ENCODE measurements around the gene PTDSS2.
"Not testable (repeated sequence)": the region's sequence is repeated elsewhere in the genome, so short reads cannot be mapped to it uniquely, and the experiment has no call there.

Gene PTDSS2

DNA sequence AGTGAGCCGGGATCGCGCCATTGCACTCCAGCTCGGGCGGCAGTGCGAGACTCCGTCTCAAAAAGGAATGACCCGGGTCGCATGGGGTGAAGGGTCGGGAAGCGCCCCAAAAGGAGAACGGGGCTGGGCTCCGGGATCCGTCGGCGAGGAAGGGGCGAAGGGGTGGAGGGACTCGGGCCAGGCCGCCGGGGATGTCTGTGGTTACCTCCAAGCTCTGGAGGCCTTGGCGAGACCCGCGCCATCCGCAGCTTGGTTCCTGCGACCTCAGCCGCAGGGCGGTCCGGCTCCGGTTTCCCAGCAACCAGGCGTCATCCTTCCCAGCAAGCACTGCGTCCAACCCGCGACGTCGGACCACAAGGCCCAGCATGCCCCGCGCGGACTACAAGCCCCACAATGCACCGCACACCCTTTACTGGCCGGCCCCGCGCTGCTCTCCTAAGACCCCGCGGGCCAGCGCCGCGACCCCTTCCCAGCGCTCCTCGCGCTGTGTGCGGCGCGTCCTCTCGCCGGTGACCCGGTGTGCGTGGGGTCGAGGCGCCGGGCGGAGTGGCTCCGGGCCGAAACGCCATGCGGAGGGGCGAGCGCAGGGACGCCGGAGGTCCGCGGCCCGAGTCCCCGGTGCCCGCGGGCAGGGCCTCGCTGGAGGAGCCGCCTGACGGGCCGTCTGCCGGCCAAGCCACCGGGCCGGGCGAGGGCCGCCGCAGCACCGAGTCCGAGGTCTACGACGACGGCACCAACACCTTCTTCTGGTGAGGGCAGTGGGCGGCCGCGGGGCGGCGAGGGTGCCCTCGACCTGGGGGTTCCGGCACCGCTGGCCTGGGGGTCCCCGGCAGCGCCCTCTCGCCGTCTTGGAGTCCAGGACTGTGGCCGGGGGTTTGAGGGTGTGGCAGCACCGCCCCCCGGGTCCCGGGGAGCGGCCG lies at the start of gene PTDSS2:
TSS of gene PTDSS2 (plus strand) at position 391 of the 920 bp plus-strand sequence. CDS start at position 568, 177 bp downstream.
- H3K79me2 ChIP-seq (ENCODE audit: low read length), result peaks cover 22% of the 10 kb centered on the region
- TF ChIP-seq EZH2phosphoT487 (IDR thresholded peaks at IDR 0.05; ENCODE audit: low read length) (no peak), EZH2 (optimal IDR thresholded peaks at IDR 0.05; ENCODE audit: low read depth, low read length) (no peak)
- TF ChIP-seq, protein P1, sequence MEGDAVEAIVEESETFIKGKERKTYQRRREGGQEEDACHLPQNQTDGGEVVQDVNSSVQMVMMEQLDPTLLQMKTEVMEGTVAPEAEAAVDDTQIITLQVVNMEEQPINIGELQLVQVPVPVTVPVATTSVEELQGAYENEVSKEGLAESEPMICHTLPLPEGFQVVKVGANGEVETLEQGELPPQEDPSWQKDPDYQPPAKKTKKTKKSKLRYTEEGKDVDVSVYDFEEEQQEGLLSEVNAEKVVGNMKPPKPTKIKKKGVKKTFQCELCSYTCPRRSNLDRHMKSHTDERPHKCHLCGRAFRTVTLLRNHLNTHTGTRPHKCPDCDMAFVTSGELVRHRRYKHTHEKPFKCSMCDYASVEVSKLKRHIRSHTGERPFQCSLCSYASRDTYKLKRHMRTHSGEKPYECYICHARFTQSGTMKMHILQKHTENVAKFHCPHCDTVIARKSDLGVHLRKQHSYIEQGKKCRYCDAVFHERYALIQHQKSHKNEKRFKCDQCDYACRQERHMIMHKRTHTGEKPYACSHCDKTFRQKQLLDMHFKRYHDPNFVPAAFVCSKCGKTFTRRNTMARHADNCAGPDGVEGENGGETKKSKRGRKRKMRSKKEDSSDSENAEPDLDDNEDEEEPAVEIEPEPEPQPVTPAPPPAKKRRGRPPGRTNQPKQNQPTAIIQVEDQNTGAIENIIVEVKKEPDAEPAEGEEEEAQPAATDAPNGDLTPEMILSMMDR (IDR thresholded peaks at IDR 0.05; ENCODE audit: low read length), result no peak
- peak; percentile 97 for DNase-seq
- H3K4me3 ChIP-seq (ENCODE audit: low read length), result peak within 1 kb of the TSS; percentile 85
- H3K27ac ChIP-seq (ENCODE audit: low read length), result peak within 1 kb of the TSS; percentile 65; the same call in 1 of the 2 replicates
- H3K36me3 ChIP-seq (replicated peaks; ENCODE audit: insufficient read depth, low read length), result no peaks in the 10 kb centered on the region
- H3K4me2 ChIP-seq (ENCODE audit: low read depth, low read length), result peak within 1 kb of the TSS; percentile 83
- peaks cover 17% of the 10 kb centered on the region for H3K4me1 ChIP-seq (ENCODE audit: low read length)
- H3K9ac ChIP-seq (ENCODE audit: low read length), result peak within 1 kb of the TSS; percentile 80
- no peaks in the 10 kb centered on the region for H3K9me2 ChIP-seq (replicated peaks; ENCODE audit: insufficient read depth, low read length)
- peak within 1 kb of the TSS; percentile 92 for H2AFZ ChIP-seq (ENCODE audit: low read length)
- peaks cover 18% of the 10 kb centered on the region for H3F3A ChIP-seq (ENCODE audit: insufficient read depth, low read length)
- H3K27me3 ChIP-seq (replicated peaks; ENCODE audit: insufficient read depth, low read length), result peaks cover 6% of the 10 kb centered on the region; the same call in 1 of the 2 replicates
- no peaks in the 10 kb centered on the region for H3K9me3 ChIP-seq (replicated peaks; ENCODE audit: insufficient read depth, low read length)
- no peaks in the 10 kb centered on the region for H4K20me1 ChIP-seq (ENCODE audit: insufficient read depth, low read length)

DNA sequence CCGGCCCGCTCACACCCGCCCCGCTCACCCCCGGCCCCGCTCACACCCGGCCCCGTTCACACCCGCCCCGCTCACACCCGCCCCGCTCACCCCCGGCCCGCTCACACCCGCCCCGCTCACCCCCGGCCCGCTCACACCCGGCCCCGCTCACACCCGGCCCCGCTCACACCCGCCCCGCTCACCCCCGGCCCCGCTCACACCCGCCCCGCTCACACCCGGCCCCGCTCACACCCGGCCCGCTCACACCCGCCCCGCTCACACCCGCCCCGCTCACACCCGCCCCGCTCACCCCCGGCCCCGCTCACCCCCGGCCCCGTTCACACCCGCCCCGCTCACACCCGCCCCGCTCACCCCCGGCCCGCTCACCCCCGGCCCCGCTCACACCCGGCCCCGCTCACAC lies 48.9 kb upstream of the PTDSS2 start:
- H3K9me2 ChIP-seq (replicated peaks; ENCODE audit: insufficient read depth, low read length); H3K4me2 ChIP-seq (ENCODE audit: low read depth, low read length); H4K20me1 ChIP-seq (ENCODE audit: insufficient read depth, low read length); H3F3A ChIP-seq (ENCODE audit: insufficient read depth, low read length); H3K4me3 ChIP-seq (ENCODE audit: low read length); DNase-seq; H3K79me2 ChIP-seq (ENCODE audit: low read length); H2AFZ ChIP-seq (ENCODE audit: low read length); H3K4me1 ChIP-seq (ENCODE audit: low read length); H3K36me3 ChIP-seq (replicated peaks; ENCODE audit: insufficient read depth, low read length); H3K9ac ChIP-seq (ENCODE audit: low read length); H3K9me3 ChIP-seq (replicated peaks; ENCODE audit: insufficient read depth, low read length); H3K27ac ChIP-seq (ENCODE audit: low read length): not testable (repeated sequence)
- peaks cover 34% of the 10 kb centered on the region for H3K27me3 ChIP-seq (replicated peaks; ENCODE audit: insufficient read depth, low read length)

DNA sequence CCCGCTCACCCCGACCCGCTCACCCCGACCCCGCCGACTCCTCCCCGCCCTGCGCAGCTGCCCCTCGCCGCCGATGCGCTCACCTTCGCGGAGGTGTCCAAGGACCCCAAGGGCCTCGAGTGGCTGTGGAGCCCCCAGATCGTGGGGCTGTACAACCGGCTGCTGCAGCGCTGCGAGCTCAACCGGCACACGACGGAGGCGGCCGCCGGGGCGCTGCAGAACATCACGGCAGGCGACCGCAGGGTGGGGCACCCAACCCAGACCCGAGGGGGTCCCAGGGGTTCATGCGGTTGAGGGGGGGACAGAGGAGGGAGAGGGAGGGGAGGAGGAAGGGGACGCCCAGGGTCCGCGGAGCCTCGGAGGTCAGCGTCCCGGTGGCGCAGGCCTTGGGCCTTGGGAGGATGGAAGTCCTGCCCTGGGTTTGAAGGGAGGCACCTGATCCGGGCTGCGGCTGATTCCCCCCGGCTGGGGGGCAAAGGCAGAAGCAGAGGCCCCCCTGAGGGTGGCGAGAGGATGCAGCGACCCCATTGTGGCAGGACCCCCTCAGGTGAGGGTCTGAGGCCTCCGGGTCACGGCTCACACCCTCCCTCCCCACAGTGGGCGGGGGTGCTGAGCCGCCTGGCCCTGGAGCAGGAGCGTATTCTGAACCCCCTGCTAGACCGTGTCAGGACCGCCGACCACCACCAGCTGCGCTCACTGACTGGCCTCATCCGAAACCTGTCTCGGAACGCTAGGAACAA lies 46.9 kb upstream of the PTDSS2 start:
- H3K4me2 ChIP-seq (ENCODE audit: low read depth, low read length), result no peak overlapping the region
- peaks cover 4% of the 10 kb centered on the region; the same call in 1 of the 2 replicates for H3K4me1 ChIP-seq (ENCODE audit: low read length)
- H3K9me2 ChIP-seq (replicated peaks; ENCODE audit: insufficient read depth, low read length), result no peaks in the 10 kb centered on the region
- H3K9me3 ChIP-seq (replicated peaks; ENCODE audit: insufficient read depth, low read length), result no peaks in the 10 kb centered on the region
- no peaks in the 10 kb centered on the region for H3K36me3 ChIP-seq (replicated peaks; ENCODE audit: insufficient read depth, low read length)
- H3K27ac ChIP-seq (ENCODE audit: low read length), result no peak overlapping the region
- no peak overlapping the region for H2AFZ ChIP-seq (ENCODE audit: low read length)
- H3F3A ChIP-seq (ENCODE audit: insufficient read depth, low read length), result no peaks in the 10 kb centered on the region
- DNase-seq, result no peak
- peaks cover 34% of the 10 kb centered on the region for H3K27me3 ChIP-seq (replicated peaks; ENCODE audit: insufficient read depth, low read length)
- no peak for TF ChIP-seq EZH2phosphoT487 (IDR thresholded peaks at IDR 0.05; ENCODE audit: low read length)
- TF ChIP-seq, protein P1 (IDR thresholded peaks at IDR 0.05; ENCODE audit: low read length), result no peak
- TF ChIP-seq EZH2 (optimal IDR thresholded peaks at IDR 0.05; ENCODE audit: low read depth, low read length), result no peak
- no peak overlapping the region for H3K9ac ChIP-seq (ENCODE audit: low read length)
- H3K4me3 ChIP-seq (ENCODE audit: low read length), result no peak overlapping the region
- no peaks in the 10 kb centered on the region for H4K20me1 ChIP-seq (ENCODE audit: insufficient read depth, low read length)
- no peaks in the 10 kb centered on the region for H3K79me2 ChIP-seq (ENCODE audit: low read length)
